Stimulated activated CD4-positive, alpha-beta T cell treated with anti-CD3 and anti-CD28 coated beads, Interleukin-15, amount 100 ng/mL, for 1 hour (primary cell): ENCODE data around the gene CLDN10.
"Not testable (repeated sequence)": the region's sequence is repeated elsewhere in the genome, so short reads cannot be mapped to it uniquely, and the experiment has no call there.

ENCODE experiments used
- DNase-seq, 2 donors: peaks; one replicate each; pipeline ENCODE4 v3.0.0-alpha.2; 2020; ENCODE audit warnings: low read depth in 1 of 2, low spot score in 1 of 2

The CLDN10 gene

DNA sequence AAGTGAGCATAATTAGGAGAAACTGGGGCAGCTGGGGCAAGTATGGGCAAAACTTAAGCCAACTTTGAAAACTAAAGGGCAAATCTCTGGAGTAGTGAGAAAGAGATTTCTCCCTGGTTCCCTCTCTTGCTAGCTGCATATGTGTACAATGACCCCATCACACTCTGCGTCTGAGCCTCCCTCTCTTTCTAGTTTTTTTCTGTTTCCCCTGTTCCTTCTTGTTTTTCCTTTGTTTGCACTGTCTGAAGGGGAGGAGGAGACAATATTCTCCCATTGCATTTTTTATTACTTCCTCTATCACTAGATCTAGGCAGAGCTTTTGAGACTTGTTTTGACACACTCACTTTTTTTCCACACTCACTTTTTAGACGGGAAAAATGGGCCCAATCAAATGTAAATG lies 11.2 kb upstream of the CLDN10 start:
- DNase-seq = no peak

DNA sequence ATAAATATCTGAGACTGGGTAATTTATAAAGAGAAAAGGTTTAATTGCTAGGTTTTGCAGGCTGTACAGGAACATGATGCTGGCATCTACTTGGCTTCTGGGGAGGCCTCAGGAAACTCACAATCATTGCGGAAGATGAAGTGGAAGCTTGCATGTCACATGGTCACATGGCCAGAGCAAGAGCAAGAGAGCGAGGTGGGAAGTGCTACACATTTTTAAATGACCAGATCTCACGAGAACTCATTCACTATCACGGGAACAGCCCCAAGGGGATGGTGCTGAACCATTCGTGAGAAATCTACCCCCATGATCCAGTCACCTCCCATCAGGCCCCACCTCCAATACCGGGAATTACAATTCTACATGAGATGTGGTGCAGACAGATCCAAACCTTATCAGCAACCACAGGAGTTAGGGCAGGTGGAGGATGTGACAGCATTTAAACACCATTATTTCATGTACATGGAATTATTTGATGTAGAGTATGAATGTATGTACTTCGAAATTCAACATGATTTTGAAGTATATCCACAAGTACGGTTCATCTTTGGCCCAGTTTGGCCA lies 10.5 kb upstream of the CLDN10 start:
- no peak for DNase-seq

DNA sequence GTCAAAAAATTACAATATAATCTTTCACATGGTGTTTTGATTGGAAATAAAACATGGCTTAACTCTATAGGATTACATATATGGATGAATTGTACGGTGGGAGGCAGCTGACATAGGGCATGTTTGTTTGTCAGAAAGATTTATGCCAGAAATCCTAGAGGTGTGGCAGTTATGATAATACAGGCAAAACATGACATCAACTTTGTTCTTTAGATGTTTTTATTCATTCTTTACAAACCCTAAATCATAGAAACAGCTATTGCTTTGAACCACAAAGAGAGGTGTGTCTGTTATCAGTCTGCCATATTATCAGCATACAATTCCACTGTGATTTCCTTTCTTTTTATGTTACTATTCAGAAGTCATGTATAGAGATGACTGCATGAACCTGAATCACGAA lies 8.2 kb upstream of the CLDN10 start:
- no peak for DNase-seq

DNA sequence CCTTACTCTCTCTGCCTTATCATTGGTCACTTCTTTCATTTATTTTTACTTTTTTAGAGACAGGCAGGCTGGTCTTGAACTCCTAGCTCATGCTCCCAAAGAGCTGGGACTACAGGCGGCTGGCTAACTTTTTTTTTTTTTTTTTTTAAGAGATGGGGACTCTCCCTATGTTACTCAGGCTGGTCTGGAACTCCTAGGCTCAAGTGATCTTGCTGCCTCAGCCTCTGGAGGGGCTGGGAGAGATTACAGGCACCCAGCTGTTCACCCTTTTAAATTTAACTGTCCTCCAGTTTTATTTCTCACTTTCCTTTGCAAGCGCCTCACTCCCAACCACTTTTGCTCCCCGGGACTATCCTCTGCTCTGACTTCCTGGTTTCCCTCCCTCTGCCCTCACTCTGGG lies 5.6 kb upstream of the CLDN10 start:
- DNase-seq = no peak

DNA sequence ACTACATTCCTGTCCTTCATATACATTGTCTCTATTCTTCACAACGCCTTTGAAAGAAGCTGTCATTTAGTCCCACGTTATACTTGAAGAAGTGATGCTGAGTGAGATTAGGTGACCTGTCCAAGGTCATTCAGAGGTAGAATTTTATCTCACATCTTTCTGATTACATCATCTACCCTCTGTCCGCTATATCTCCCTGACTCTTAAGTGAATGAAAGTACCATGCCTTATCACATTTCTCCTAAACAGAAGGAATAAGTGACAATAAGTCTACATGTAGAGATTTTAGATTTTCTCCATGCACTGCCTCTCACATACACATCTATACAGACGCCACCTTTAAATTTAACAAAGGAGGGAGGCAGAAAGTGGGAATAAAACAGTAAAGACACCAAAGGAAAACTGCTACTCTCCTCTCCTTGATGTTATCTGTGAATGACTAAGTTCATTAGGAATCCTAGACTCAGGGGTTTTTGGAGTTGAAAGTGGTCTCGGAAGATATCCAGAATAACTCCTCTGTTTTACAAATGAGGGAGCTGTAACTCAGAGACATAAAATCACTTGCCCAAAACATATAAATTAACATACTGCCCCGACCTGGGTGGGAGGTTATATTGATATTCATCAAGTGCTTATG lies 4.9 kb upstream of the CLDN10 start:
- no peak for DNase-seq

DNA sequence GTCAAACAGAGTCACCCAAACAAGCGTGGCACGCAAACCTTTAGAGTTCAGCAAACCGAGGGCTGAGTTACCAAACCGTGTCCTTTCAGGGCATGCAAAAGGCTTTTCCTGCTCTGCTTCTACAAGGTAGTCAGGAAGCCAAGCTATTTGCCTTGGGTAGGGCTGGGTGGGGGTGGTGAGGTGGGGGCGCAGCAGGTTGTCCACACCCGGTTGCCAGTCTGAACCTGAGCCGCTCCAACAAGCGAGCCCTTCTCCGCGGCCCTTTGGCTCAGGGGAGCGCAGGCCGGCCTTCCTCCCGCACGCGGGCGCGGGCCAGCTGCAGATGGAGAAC lies 347 bp upstream of the CLDN10 start:
- DNase-seq = no peak

DNA sequence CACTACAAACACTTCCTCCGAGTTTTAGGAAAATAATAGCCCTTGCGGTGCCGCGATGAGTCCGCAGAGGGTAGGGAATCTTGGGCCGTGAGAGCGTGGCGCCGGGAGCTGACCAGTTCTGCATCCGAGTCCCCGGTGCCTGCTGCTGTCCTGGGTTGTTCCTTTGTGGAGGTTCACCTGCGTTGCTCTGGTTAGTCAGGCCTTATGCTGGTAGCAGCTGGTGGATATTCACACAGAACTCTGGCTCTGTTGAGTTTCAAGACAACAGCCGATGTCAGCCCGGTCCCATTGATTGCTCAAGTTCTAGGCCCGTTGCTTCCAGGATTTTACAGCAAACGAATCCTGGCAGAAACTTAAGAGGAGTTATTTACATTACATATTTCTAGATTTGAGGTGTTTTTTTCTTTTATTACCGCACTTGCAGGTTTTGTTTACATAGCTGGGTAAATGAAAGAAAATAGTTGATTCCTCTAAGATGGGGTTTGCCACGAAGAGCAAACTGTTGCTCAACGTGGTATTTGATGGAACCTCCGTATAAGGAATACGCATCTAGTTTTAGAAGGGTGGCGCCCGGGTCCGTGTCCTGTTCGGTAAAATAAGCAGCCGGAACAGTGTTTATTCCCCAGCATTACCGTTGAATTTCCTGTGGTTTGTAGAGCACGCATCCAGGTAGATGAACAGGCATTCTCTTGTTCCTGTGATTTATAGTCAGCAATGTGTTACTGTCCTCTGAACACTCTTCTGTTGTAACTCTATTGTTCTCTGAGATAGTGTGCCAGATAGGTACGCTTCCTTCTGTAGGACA lies 1.3 kb downstream of the CLDN10 start:
- DNase-seq = no peak

DNA sequence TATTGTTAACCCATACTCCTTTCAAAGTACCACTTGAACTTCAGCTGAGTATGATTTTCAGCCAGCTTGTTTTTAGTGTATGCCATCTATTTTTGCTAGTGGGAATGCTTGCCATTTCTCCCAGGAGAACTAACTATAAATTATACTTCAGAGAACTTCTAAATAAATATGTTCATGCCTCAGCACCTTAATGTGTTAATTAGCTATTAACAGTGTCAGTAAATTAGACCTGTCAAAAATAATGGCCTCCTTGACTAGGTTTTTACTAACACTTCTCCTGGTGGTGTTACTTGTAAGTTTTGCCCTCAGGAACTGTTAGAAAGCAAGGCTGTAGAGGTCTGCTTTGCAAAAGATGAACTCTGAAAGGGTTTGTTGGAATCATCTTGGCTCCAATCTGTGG lies 4.5 kb downstream of the CLDN10 start:
- no peak for DNase-seq

DNA sequence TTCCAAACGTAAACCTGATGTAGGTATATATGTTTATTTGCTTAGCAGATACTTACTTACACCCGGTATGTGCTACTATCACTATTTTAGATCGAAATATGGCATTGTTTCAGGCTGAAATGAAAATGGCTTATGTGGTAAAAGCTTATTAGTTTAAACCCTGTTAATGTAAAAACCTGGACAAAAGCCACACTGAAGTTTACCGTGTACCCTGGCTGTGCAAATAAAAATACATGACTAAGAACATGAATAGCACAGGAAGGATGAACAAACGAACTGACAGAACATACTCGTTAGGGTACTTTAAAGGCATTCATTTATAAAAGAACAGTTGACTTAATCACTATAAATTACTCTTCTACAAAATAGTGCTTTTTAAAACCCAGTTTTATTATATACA lies 6.6 kb downstream of the CLDN10 start:
- DNase-seq = no peak

DNA sequence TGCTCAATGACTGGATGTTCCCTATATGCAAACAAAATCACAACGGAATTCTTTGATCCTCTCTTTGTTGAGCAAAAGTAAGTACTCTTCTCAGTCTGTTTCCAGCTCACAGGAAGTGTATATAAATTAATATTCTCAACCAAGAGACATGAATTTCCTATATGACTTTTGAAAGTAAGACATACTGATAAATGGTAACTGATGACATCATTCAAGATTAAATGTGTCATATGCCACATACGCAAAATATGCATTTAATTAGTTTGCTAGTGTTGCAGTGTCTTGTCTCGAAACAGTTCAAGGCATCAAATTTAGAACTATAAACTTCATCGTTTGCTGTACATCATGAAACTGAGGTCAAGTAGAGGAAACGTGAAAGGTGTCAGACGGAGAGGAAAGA lies 7.9 kb downstream of the CLDN10 start:
- no peak for DNase-seq

DNA sequence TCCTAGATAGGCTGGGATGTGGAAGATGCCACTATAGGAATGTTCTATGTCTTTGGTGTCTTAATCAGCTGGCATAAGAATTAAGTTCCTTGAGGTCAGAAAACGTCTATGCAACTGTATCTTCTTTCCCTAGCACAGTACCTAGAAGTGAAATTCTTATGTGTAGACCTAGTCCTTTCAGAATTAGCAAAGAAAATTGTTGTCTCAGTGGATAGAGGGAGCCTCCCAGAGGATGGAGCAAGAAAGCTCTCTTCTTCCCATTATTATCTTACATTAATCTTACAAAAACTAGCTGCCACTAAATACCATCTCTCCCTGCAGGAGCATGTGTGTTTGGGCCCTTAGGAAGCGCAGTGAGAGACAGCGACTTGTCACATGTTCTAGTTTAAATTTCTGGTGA lies 11.6 kb downstream of the CLDN10 start:
- DNase-seq = no peak

DNA sequence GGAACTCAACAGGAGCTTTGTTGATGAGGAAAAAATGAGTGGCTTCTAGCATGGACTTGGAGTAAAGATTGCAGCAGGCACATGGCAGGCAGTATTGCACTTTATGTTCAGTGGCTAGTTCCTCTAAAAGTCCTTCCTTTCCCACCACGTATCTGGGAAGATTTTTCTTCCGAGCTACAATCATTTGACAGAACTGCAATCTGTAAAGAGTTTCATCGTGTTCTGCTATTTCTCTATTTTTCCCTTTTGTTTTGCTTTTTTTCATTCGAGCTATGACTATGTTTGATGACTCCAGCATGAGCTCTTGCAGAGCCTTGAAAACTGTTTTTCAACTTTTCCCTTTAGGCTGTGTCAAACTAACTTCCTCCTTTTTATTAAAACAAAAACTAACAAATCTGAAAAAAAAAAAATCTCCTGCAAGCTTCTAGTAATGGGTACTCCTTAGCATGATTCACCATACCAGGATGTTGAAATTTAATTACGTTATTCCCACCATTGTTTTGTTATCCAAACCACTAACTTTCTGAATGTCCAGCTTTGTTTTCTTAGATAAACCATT lies 12.3 kb downstream of the CLDN10 start:
- DNase-seq = no peak

DNA sequence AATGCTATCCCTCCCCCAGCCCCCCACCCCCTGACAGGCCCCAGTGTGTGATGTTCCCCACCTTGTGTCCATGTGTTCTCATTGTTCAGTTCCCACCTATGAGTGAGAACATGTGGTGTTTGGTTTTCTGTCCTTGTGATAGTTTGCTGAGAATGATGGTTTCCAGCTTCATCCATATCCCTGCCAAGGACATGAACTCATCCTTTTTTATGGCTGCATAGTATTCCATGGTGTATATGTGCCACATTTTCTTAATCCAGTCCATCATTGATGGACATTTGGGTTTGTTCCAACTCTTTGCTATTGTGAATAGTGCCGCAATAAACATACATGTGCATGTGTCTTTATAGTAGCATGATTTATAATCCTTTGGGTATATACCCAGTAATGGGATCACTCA lies 13.2 kb downstream of the CLDN10 start:
- not testable (repeated sequence) for DNase-seq

DNA sequence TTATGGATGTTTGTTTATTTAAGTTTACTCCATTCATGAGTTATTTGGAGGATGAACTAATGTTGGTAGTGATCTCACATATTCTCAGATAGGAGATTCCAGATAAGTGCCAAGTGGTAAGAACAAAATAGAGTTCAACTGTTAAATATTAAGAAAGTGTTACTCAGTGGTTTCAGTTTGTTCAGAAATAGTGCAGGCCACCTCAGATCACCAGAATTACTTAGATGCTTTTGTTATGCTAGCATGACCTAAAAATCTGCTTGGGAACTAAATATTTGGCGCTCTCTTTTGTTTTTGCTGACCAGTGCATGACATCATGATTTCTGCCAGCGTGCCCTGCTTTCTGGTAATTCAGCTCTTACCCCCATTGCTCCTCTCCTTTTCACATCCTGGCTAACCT lies 15.6 kb downstream of the CLDN10 start:
- DNase-seq = no peak

DNA sequence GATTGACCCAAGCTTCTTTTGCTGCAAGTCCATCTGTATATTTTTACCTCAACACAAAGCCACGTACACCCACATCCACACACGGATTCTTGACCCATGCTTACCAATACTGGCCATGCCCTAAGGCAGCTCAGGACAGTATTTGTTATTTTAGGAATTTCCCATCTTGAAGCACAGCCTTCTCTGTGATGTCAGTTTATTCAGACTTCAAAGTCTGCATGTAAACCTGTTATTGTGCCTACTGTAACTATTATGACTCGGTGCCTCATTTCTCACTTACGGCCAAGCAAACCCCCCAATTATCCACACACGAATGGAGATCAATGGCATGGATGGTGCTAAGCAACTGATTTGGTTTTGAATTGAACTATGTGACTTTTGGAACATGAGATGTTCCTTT lies 17.5 kb downstream of the CLDN10 start:
- DNase-seq = no peak

DNA sequence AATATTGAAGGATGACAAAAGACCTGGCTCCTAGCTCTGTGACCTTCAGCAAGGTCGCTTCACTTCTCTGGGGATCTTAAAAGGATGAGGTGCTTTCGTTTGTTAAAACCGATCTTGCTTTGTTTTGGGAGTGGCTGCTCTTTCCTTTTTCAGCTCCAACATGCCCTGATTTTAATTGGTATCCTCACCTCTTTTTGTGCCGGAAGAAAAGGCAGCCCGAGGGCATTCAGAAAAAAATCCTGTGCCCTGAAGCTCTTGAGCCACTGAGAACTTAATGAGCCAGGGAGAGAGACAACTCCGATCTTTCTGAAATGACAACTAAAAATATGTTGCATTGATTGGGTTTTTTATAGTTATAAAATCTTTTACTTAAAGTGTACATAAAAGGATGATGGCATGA lies 19.4 kb downstream of the CLDN10 start:
- no peak for DNase-seq

DNA sequence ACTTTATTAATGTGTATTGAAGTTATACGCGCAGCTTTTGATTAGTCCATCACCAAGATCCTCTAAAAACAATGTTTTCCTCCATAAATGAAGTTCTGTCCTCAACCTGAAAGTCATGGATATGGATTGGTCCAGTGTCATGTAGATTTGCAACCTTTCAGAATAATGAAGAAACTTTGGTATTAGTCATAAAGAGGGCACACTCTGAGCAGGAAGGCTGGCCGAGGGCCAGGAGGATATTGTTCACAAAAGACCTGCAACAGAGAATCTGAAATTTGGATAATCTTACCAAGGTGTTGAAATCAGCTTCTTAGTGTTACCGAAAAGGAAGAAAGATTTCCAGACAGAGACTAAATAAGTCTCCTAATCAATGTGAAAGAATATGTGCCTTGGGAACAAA lies 20.7 kb downstream of the CLDN10 start:
- DNase-seq = no peak

DNA sequence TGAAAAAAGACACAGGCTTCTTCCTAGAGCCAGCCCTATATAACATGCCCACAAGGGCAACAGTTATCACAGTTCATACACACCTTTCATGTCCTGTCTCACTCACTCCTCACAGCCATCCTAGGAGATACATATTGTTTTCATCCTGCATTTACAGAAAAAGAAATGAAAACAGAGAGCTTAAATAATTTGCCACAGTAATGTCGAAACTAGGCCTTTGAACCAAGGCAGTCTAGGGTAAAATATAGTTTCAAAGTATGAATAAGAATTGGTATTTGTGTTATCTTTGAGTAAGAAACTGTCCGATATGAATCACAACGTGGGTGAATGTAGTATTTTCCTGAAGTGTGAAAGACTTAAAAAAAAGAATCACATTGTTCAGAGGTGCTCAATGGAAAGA lies 26.8 kb downstream of the CLDN10 start:
- DNase-seq = no peak

DNA sequence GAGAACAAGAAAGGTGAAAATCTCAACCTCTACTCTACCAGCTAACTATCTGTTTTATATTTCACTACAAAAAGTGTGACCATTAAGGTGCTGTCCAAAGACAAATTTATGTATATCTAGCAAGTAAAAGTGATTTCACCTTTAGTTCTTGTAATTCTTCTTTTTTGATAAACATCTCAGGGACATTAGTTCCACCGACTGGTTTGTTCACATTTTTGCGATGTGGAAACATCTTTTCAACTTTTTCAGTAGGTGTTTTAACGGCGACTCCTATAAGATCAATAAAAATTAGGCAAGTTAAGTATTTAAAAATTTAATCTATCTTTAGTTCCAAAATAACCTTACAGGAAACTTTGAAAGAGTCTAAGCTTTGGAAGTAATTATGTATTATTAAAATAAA lies 33.3 kb downstream of the CLDN10 start:
- no peak for DNase-seq

DNA sequence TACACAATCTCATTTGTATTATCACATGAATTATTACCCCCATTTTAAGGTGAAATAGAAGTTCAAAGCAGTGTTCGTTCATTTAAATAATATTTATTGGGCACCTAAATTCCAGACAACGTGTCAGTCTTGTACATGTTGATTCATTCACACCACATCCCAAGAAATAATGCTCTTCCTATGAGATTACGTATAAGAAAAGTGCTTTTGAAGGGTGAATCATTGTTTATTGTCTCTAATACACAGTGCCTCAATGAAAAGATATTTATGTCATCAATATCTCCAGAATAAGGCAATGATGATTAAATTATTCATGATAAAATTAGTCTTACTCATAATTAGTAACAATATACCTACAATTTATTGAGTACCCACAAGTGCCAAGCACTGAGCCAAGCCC lies 35.6 kb downstream of the CLDN10 start:
- DNase-seq = no peak

DNA sequence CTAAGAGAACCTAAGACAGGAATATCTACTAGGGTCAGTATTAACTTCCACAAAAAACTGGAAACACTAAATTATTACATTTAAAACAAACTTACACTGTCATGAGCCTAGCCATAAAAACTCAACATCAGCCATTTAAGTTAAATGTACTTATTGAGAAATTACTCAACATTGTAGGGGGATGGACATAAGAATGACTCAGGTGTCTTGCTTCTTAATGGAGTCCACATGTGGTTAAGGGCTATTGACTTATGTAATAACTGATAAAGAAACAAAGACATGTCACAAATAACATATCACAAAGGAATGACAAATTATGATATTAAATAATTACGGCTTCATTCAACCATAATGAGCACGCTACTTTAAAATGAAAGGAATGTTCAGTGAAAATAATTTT lies 36.2 kb downstream of the CLDN10 start:
- no peak for DNase-seq

DNA sequence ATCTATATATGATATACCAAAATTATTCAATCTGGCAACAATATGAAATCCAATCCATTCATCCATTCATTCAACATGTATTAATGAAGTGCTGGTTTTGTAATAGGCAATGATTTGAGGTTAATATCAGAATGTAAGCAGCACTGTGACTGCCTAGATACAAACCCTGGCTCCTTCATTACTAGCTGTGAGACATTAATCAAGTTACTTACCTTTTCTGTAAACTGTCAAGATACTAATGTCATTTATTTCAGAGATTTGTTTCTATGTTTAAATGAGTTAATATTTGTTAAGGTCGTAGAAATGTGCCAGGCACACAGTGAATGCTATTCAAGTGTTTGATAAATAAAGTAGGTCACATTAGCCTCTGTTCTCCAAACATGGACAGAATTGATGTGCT lies 40.9 kb downstream of the CLDN10 start:
- DNase-seq = no peak

DNA sequence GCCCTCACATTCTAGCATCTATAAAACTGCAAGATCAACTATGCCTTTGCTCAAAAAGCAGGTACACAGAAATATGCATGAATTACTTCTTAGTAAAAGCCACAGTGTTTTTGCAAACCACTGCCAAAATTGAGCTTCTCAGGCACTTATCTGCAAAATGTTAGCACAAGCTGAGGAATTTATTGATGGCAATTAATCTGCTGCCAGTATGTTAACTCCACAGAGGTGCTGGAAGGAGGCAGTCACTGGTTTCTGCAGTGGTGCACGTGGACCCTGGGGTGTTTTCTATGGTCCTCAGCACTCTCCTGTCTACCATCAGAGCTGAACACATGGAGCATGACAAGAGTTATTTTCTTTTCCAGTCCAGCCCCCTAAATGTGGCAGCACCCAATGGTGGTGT lies 44.2 kb downstream of the CLDN10 start:
- no peak for DNase-seq
